Skeletal muscle satellite cell (primary cell): ENCODE data around the gene ATP2A1.
"Not testable (repeated sequence)": the region's sequence is repeated elsewhere in the genome, so short reads cannot be mapped to it uniquely, and the experiment has no call there.

Experiments
- H3K27me3 ChIP-seq: 2 replicates; pipeline ENCODE4 v1.7.0; 2013; ENCODE audit warnings: low read length; ENCODE audit not compliant: control insufficient read depth, insufficient read depth
- H3K36me3 ChIP-seq: 2 replicates; pipeline ENCODE4 v1.7.0; 2013; ENCODE audit warnings: mild to moderate bottlenecking, control low read depth, low read length; ENCODE audit not compliant: insufficient read depth
- H3K4me1 ChIP-seq: 2 replicates; pipeline ENCODE4 v1.7.0; 2013; ENCODE audit warnings: low read length; ENCODE audit not compliant: control insufficient read depth, insufficient read depth
- H3K4me2 ChIP-seq: 2 replicates; pipeline ENCODE4 v1.7.0; 2013; ENCODE audit warnings: mild to moderate bottlenecking, low read length
- H3K4me3 ChIP-seq: 2 replicates; pipeline ENCODE4 v1.7.0; 2013; ENCODE audit warnings: low read length
- H3K9ac ChIP-seq: 2 replicates; pipeline ENCODE4 v1.7.0; 2013; ENCODE audit warnings: mild to moderate bottlenecking, low read depth, low read length, moderate library complexity
- H3K9me3 ChIP-seq: replicated peaks from 2 replicates; pipeline ENCODE4 v1.7.0; 2013; ENCODE audit warnings: mild to moderate bottlenecking, control low read depth, low read length

Gene ATP2A1

GRCh38 chr16:28923231-28923587 lies 44.9 kb downstream of the ATP2A1 start:
- no peaks in the 10 kb centered on the region for H3K27me3 ChIP-seq
- peaks cover 7% of the 10 kb centered on the region for H3K4me1 ChIP-seq
- no peaks in the 10 kb centered on the region for H3K9me3 ChIP-seq
- no peak overlapping the region for H3K4me3 ChIP-seq
- H3K9ac ChIP-seq, result no peak overlapping the region
- H3K4me2 ChIP-seq, result no peak overlapping the region
- peaks cover 27% of the 10 kb centered on the region for H3K36me3 ChIP-seq

- H3K4me3 ChIP-seq, result no peak overlapping the region
- no peak overlapping the region for H3K9ac ChIP-seq
Measured at GRCh38 chr16:28923652-28924398, 45.5 kb downstream of the ATP2A1 start.

GRCh38 chr16:28924399-28924761 lies 46.1 kb downstream of the ATP2A1 start:
- Histone ChIP-seq H3K9ac (no peak overlapping the region), H3K36me3 (peaks cover 19% of the 10 kb centered on the region), H3K9me3 (no peaks in the 10 kb centered on the region), H3K4me3 (peak overlapping the region; percentile 94), H3K27me3 (no peaks in the 10 kb centered on the region), H3K4me2 (peak overlapping the region; percentile 87), H3K4me1 (peaks cover 7% of the 10 kb centered on the region)

More at GRCh38 chr16:28923652-28924398, 45.5 kb downstream of the ATP2A1 start:
- H3K27me3 ChIP-seq, result no peaks in the 10 kb centered on the region
- peak overlapping the region; percentile 87 for H3K4me2 ChIP-seq
- peaks cover 7% of the 10 kb centered on the region for H3K4me1 ChIP-seq
- H3K36me3 ChIP-seq, result peaks cover 24% of the 10 kb centered on the region
- no peaks in the 10 kb centered on the region for H3K9me3 ChIP-seq

- Histone ChIP-seq H3K4me3 (peak within 1 kb of the TSS; percentile 94), H3K27me3 (no peaks in the 10 kb centered on the region), H3K36me3 (peaks cover 15% of the 10 kb centered on the region), H3K9ac (peak within 1 kb of the TSS; percentile 99), H3K4me1 (peaks cover 7% of the 10 kb centered on the region), H3K4me2 (peak within 1 kb of the TSS; percentile 87), H3K9me3 (no peaks in the 10 kb centered on the region)
Measured at GRCh38 chr16:28924762-28925385, 46.6 kb downstream of the ATP2A1 start, which contains the start of gene RABEP2. Gene RABEP2, minus strand, starts transcription at chr16:28925238. Its CDS starts 75 bp downstream, at chr16:28925163.

GRCh38 chr16:28925386-28926228 lies 47.3 kb downstream of the ATP2A1 start:
- no peaks in the 10 kb centered on the region for H3K9me3 ChIP-seq
- peaks cover 14% of the 10 kb centered on the region for H3K36me3 ChIP-seq
- H3K4me3 ChIP-seq, result peak overlapping the region; percentile 94
- peaks cover 7% of the 10 kb centered on the region for H3K4me1 ChIP-seq
- H3K27me3 ChIP-seq, result no peaks in the 10 kb centered on the region
- peak overlapping the region; percentile 99 for H3K9ac ChIP-seq
- H3K4me2 ChIP-seq, result peak overlapping the region; percentile 87

GRCh38 chr16:28926284-28926683 lies 48.0 kb downstream of the ATP2A1 start:
- not testable (repeated sequence) for H3K4me1 ChIP-seq, H3K27me3 ChIP-seq, H3K9me3 ChIP-seq, H3K4me3 ChIP-seq
- Histone ChIP-seq H3K36me3 (peaks cover 11% of the 10 kb centered on the region), H3K4me2 (peak overlapping the region; percentile 87), H3K9ac (peak overlapping the region; percentile 99)

GRCh38 chr16:28927815-28928214 lies 49.5 kb downstream of the ATP2A1 start:
- Histone ChIP-seq H3K4me1 (peaks cover 7% of the 10 kb centered on the region), H3K36me3 (peaks cover 8% of the 10 kb centered on the region), H3K9me3 (no peaks in the 10 kb centered on the region), H3K4me2 (no peak overlapping the region), H3K4me3 (no peak overlapping the region), H3K9ac (no peak overlapping the region), H3K27me3 (no peaks in the 10 kb centered on the region)

- H3K9me3 ChIP-seq, result no peaks in the 10 kb centered on the region
- no peaks in the 10 kb centered on the region for H3K36me3 ChIP-seq
- no peaks in the 10 kb centered on the region for H3K27me3 ChIP-seq
- no peaks in the 10 kb centered on the region for H3K4me1 ChIP-seq
- H3K4me2 ChIP-seq, result no peak overlapping the region
- H3K4me3 ChIP-seq, result no peak overlapping the region
- H3K9ac ChIP-seq, result no peak overlapping the region
Measured at GRCh38 chr16:28930203-28930602, 51.9 kb downstream of the ATP2A1 start.

- H3K36me3 ChIP-seq, result no peaks in the 10 kb centered on the region
- H3K9ac ChIP-seq, result no peak overlapping the region
- H3K4me3 ChIP-seq, result no peak overlapping the region
- H3K9me3 ChIP-seq, result no peaks in the 10 kb centered on the region
- H3K4me2 ChIP-seq, result no peak overlapping the region
- H3K4me1 ChIP-seq, result no peaks in the 10 kb centered on the region
- H3K27me3 ChIP-seq, result no peaks in the 10 kb centered on the region
Measured at GRCh38 chr16:28930652-28931051, 52.4 kb downstream of the ATP2A1 start.

GRCh38 chr16:28931801-28932225 lies 53.5 kb downstream of the ATP2A1 start, which contains the start of gene CD19:
Gene CD19, plus strand, starts transcription at chr16:28931971. Its CDS starts 30 bp downstream, at chr16:28932001.
- Histone ChIP-seq H3K27me3 (no peaks in the 10 kb centered on the region), H3K4me2 (no peak within 1 kb of the TSS), H3K4me1 (no peaks in the 10 kb centered on the region), H3K9ac (no peak within 1 kb of the TSS), H3K4me3 (no peak within 1 kb of the TSS), H3K9me3 (no peaks in the 10 kb centered on the region), H3K36me3 (no peaks in the 10 kb centered on the region)

GRCh38 chr16:28932339-28933141 lies 54.3 kb downstream of the ATP2A1 start:
- Histone ChIP-seq H3K9ac (no peak overlapping the region), H3K9me3 (no peaks in the 10 kb centered on the region), H3K4me3 (no peak overlapping the region), H3K36me3 (no peaks in the 10 kb centered on the region), H3K4me2 (no peak overlapping the region), H3K27me3 (no peaks in the 10 kb centered on the region), H3K4me1 (no peaks in the 10 kb centered on the region)
